Breast epithelium (tissue), 3 donors: ENCODE results near the gene SMCO4.

Experiments
- CTCF ChIP-seq, 3 donors: fragments of 450-650 bp; IDR thresholded peaks; one replicate each; pipeline ENCODE4 v1.5.1; 2016 to 2017; ENCODE audit warnings: antibody characterized with exemption in 3 of 3, mild to moderate bottlenecking in 3 of 3, moderate library complexity in 3 of 3
- POLR2A ChIP-seq: fragments of 450-650 bp; IDR thresholded peaks from one replicate; pipeline ENCODE4 v1.6.1; 2016; ENCODE audit warnings: antibody characterized with exemption, mild to moderate bottlenecking, moderate library complexity
- POLR2AphosphoS5 ChIP-seq, 3 donors: sonication (generic); formaldehyde crosslinking; IDR thresholded peaks; one replicate each; pipeline ENCODE4 v1.6.1; 2017; ENCODE audit warnings: antibody characterized with exemption in 3 of 3

GRCh38 chr11:93577286-93577685 is 34.1 kb upstream of the SMCO4 start:
- TF ChIP-seq CTCF (IDR thresholded peaks at IDR 0.05) (no peak), POLR2A (no peak), POLR2AphosphoS5 (IDR thresholded peaks at IDR 0.05) (no peak)
